ENCODE results near the gene VGLL4.

DNA sequence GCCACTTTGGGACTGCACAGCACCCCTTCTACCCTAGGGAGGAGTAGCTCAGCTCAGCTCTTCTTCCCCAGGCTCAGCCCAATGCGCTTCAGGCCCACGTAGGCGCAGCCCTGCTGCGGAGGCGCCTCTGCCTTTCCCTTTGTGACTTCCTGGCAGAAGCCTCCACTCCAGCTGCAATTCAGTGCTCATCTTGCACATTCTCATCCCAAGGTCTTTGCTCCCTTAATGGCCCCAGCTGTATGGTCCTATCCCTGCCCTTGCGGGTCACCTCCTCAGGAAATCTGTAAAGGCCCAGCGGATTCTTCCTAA is 109.0 kb downstream of the VGLL4 start:
- TF ChIP-seq, protein P1, sequence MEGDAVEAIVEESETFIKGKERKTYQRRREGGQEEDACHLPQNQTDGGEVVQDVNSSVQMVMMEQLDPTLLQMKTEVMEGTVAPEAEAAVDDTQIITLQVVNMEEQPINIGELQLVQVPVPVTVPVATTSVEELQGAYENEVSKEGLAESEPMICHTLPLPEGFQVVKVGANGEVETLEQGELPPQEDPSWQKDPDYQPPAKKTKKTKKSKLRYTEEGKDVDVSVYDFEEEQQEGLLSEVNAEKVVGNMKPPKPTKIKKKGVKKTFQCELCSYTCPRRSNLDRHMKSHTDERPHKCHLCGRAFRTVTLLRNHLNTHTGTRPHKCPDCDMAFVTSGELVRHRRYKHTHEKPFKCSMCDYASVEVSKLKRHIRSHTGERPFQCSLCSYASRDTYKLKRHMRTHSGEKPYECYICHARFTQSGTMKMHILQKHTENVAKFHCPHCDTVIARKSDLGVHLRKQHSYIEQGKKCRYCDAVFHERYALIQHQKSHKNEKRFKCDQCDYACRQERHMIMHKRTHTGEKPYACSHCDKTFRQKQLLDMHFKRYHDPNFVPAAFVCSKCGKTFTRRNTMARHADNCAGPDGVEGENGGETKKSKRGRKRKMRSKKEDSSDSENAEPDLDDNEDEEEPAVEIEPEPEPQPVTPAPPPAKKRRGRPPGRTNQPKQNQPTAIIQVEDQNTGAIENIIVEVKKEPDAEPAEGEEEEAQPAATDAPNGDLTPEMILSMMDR (IDR thresholded peaks at IDR 0.05): no peak
- TF ChIP-seq EZH2 (IDR thresholded peaks at IDR 0.05) (no peak), EZH2phosphoT487 (IDR thresholded peaks at IDR 0.05) (no peak)

Measured in neural progenitor cell (in vitro differentiated cells).